IMR-90 (cell line): Measurements from ENCODE around the gene SLC25A34.

Experiments used
- CTCF ChIP-seq: conservative IDR thresholded peaks from 2 replicates; pipeline ENCODE4 v1.5.1; 2012; ENCODE audit warnings: mild to moderate bottlenecking, low read depth, low read length, improper control_type of control experiment
- POLR2A ChIP-seq: IDR thresholded peaks from 2 replicates; pipeline ENCODE4 v1.6.1; 2012; ENCODE audit warnings: mild to moderate bottlenecking, low read depth, low read length
- USF2 ChIP-seq: fragments of 150-350 bp; IDR thresholded peaks from 2 replicates; pipeline ENCODE4 v1.6.1; 2017; ENCODE audit warnings: mild to moderate bottlenecking, antibody characterized with exemption, low read length, low read depth

DNA sequence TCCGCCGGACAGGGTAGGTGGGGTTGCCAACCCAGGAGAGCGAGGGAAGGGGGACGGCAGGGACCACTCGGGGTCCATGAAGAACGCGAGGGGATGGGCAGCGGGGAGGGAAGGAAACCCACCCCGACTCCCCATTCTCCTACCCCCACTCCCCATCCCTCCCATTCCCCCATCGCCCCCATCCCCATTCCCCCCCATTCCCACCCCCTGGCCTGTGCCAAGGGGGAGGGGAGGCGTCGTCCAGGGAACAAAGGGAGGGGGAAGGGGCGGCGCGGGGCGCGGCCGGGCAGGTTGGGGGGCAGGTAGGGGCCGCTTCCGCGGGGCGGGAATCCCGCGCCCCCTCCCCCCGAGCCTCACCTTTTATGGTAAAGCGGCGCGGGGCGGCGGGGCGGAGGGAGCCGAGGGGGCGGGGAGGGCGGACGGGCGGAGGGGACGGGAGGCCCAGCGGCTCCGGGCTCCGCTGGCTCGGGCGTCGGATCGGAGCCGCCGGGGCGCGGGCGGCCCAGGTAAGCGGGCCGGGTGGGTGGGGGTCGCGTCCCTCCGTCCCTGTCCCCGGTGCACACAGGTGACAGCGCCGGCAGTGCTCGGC is 22.4 kb downstream of the SLC25A34 start, which contains the start of gene FBLIM1:
- TF ChIP-seq CTCF (no peak), POLR2A (no peak), USF2 (no peak)
